ENCODE data around the gene HES3.

Gene HES3

GRCh38 chr1:6281511-6282402 lies 37.8 kb downstream of the HES3 start:
- no peak for DNase-seq

GRCh38 chr1:6282577-6283270 lies 38.7 kb downstream of the HES3 start:
- no peak for DNase-seq

GRCh38 chr1:6285336-6285735 lies 41.4 kb downstream of the HES3 start:
- no peak for DNase-seq

GRCh38 chr1:6286266-6286665 lies 42.3 kb downstream of the HES3 start:
- DNase-seq: no peak

GRCh38 chr1:6287029-6287428 lies 43.0 kb downstream of the HES3 start:
- no peak for DNase-seq

- DNase-seq: no peak
Measured at GRCh38 chr1:6287431-6287886, 43.5 kb downstream of the HES3 start.

GRCh38 chr1:6288026-6288425 lies 44.0 kb downstream of the HES3 start:
- no peak for DNase-seq

GRCh38 chr1:6288665-6289064 lies 44.7 kb downstream of the HES3 start:
- no peak for DNase-seq

GRCh38 chr1:6292102-6292501 lies 48.1 kb downstream of the HES3 start:
- no peak for DNase-seq

- DNase-seq: no peak
Measured at GRCh38 chr1:6294080-6294889, 50.3 kb downstream of the HES3 start.

- no peak for DNase-seq
Measured at GRCh38 chr1:6294890-6295556, 51.0 kb downstream of the HES3 start.
